GM18870 (cell line): ENCODE measurements around the gene BUD31.
A peak's percentile ranks its signal among the peaks of the same experiment; 100 is the strongest.
"Not testable (repeated sequence)": the region's sequence is repeated elsewhere in the genome, so short reads cannot be mapped to it uniquely, and the experiment has no call there.

Experiments used
- ATAC-seq: cut with Tn5 transposase; IDR thresholded peaks from one replicate; pipeline ENCODE4 v1.9.1; 2021; ENCODE audit warnings: moderate library complexity; ENCODE audit not compliant: unreplicated experiment

BUD31 gene

DNA sequence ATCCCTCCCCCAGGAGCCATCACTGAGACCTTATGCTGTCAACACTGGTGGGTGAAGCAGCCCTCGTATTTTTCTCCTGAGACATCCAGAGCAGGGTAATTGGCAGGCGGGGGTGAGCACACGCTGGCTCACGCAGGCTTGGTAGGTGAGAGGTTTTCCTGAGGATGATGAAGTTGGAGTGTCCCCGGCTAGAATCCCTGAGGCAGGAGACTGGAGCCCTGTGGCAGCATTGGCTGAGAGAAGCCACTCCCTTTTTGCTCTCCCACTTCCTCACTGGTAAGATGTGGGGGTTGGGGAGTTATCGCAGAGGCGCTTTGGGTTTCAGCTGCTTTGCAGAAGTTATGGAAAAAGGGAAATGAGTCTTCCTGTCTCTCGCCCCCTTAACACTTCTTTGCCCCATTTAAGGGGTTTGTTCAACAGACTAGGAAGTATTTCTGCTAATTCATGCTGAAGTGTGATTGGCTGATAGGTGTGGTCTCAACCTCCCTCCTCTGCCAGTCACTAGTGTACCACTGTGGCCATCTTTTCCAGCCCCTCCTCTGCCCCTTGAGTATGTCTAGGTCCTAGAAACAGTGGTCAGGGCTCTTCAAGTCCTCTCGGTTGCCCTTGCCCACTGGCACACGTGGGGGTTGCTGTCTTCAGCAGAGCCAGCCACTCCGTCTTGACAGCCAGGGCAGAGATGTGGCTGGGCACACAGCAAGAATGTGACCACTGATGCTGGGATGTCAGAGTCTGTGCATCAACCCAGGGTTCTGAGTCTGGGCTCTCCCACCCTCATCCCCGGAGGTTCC is 28.5 kb upstream of the BUD31 start:
- ATAC-seq: peak; percentile 35

DNA sequence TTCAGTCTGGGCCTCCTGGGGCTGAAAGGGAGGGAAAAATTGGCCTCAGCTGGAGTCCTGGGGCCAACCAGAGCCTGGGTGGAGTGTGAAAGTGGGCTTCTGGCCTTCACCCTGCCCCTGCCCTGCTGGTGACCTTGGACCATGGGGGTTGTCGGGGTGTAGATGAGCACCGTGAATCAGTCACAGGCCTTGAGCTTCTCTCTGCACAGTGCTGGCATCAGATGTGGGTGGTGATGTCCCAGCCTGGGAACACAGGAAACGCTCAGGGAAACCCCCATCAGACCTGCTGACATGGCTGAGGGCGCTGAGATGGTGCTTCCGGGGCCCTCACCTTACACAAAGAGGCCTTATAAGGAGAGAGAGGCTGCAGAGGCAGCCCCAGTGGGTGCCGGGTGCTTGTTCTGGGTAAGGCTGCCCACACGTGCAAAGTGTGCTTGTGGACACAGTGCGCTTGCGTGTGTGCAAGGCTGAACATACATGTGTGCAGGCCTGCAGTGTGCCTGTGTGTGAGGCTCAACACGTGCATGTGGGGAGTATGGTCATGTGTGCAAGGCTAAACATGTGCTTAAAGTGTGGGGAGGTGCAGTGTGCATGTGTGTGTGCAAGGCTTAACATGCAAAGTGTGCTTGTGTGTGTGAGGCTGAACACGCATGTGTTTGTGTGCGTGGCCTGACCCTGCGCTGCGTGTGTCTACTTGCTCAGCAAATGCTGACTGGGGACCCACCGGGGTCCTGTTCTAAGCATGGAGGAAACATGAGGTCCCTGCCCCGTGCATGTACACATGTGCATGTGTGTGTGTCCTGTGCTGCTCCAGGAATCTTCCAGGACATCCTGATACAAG is 27.7 kb upstream of the BUD31 start:
- ATAC-seq: peak; percentile 65

DNA sequence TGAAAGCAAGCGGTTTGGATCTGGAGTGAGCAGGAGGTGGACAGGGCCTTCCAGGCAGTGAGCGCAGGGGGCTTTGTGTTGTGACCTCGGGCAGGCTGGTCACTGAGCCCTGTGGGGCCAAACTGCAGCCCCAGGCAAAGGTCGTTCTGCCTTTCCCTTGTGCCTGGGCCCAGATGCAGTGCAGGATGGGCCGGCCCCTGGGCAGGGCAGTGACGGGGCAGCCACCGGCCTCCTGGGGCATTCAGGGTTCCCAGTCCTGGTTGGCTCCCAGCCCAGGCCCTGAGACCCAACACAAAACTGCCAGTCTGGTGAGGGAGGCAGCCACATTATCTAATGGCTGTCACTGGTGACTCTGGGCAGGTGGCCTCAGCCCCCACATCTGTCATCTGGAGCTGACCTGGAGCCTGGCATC is 27.1 kb upstream of the BUD31 start:
- ATAC-seq: no peak

DNA sequence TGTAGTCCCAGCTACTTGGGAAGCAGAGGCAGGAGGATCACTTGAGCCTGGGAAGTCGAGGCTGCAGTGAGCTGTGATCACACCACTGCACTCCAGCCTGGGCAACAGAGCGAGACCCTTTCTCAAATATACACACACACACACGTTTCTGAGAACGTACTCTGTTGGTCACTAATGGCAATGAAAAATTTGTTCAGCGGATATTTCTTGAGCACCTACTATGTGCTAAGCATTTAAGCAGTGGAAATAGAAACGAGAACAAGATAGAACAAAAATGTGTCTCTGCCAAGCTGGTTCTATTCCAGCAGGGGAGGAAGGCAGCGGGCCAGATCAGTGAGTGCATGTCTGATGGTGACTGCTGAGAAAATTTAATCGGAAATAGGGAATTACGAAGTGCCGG is 25.6 kb upstream of the BUD31 start:
- ATAC-seq: no peak

DNA sequence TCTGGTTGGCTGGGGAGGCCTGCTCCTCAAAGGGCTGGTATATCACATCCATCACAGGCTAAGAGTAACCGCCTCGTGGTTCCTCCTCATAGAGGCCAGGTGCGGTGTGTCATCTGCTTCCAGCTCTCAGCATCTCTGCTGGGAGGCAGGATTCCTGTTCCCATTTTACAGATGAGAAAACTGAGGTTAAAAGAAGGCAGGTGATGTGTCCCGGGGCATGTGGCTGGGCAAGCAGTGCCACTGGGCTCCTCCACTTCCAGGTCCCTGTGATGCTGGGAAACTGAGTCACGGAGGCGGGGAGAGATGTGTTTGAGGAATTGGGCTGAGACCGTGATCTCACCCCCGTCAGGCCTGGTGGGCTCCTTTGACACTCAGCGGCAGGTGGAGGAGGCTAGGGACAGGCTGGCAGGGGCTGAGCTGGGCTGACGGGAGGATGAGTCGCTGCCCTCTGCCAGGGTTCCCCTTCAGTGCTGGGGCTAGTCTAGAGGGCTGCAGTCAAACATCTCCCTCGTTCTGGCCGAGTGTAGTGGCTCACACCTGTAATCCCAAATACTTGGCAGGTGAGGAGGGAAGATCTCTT is 24.9 kb upstream of the BUD31 start:
- ATAC-seq: no peak

DNA sequence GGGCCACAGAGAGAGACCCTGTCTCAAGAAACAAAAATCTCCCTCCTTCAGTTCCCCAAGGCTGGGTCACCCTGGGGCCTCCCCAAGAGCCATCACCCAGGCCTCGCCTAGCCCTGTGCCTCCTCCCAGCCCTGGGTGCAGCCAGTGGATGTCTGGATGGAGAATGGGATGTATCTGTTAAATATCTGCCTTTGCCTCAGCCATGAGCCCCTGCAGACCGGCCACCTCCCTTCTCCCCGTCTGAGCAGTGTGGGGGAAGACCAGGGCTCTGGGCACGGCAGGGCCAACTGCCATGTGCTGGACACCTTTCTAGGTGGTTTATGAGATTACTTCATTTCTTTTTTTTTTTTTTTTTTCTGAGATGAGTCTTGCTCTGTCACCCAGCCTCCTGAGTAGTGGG is 24.2 kb upstream of the BUD31 start:
- ATAC-seq: no peak

DNA sequence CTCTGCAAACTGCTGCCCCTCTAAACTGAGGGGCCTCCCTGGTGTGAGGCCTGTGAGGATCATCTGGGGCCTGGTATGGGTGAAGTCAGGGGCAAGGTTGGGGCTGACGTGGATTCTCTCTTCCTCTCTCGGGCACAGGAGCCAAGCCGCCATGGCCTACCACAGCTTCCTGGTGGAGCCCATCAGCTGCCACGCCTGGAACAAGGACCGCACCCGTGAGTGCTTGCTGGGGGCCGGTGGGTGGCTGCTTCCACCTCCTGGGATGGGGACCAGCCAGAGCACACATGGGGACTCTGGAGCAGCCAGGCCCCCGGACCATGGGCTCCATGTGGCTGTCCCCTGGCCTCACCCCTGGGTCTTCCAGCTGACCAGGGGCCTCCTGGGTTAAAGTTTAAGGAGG is 23.2 kb upstream of the BUD31 start:
- no peak for ATAC-seq

DNA sequence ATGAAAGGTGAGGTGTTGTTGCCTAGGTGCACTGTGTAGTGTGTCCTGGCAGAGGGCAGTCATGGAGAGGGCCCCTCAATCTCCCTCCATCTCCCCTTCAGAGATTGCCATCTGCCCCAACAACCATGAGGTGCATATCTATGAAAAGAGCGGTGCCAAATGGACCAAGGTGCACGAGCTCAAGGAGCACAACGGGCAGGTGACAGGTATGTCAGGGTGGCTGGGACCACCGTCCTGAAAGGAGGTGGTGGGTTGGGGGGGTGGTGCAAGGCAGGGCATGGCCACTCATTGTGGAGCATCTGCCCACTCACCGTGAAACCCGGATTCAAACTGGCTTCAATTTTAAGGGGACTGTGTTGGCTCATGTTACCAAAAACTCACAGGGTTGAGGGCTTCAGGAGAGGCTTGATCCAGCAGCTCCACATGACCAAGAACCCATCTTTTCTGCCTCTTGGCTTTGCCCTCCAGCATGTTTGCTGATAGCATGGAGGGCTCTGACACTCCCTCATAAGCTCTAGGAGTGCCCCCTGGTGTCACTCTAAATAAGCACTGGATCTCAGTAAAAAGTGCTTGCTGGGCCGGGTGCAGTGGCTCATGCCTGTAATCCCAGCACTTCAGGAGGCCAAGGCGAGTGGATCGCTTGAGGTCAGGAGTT is 22.1 kb upstream of the BUD31 start:
- ATAC-seq: no peak

DNA sequence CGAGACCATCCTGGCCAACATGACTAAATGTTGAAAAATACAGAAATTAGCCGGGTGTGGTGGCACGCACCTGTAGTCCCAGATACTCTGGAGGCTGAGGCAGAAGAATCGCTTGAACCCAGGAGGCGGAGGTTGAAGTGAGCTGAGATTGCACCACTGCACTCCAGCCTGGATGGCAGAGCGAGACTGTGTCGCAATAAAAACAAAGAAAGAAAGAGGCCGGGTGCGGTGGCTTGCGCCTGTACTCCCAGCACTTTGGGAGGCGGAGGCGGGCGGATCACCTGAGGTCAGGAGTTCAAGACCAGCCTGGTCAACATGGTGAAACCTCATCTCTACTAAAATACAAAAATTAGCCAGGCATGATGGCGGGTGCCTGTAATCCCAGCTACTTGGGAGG is 21.5 kb upstream of the BUD31 start:
- ATAC-seq: not testable (repeated sequence)

DNA sequence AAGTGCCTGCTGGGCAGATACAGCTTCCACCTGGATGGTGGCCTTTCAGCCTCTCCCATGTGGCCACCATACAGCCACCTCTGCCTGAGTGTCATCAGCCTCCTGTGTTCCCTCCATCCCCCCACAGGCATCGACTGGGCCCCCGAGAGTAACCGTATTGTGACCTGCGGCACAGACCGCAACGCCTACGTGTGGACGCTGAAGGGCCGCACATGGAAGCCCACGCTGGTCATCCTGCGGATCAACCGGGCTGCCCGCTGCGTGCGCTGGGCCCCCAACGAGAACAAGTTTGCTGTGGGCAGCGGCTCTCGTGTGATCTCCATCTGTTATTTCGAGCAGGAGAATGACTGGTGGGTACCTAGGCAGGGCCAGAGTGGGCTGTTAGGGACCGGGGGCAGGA is 20.9 kb upstream of the BUD31 start:
- no peak for ATAC-seq

DNA sequence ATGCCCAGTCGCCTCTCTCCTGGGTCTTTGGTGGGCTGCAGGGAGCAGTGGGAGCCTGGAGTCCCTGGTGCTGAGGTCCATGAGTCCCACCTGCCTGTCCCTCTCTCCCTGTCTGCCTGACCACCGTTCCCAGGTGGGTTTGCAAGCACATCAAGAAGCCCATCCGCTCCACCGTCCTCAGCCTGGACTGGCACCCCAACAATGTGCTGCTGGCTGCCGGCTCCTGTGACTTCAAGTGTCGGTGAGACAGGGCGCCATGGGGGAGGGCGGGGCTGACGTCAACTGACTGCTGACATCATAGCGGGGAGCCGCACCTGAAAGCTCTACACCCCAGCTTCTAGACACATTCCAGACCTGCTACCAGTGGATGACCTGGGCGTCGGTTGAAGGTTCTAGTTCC is 19.0 kb upstream of the BUD31 start:
- no peak for ATAC-seq

DNA sequence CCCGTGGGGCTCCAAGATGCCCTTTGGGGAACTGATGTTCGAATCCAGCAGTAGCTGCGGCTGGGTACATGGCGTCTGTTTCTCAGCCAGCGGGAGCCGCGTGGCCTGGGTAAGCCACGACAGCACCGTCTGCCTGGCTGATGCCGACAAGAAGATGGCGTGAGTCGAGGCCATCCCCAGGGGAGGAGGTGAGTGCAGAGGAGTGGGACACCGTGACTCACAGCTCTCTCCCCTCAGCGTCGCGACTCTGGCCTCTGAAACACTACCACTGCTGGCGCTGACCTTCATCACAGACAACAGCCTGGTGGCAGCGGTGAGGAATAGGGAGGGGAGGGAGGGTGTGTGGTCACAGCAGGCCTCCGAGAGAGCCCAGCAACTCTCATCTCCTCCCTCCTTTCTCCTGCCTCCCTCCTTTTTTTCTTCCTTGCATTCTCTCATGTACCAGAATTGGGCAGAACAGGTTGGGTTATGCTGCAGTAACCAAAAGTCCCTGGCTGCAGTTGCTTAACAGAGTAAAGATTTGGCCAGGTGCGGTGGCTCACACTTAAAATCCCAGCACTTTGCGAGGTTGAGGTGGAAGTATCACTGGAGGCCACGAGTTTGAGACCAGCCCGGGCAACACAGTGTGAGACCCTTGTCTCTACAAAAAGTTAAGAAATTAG is 17.7 kb upstream of the BUD31 start:
- ATAC-seq: no peak

DNA sequence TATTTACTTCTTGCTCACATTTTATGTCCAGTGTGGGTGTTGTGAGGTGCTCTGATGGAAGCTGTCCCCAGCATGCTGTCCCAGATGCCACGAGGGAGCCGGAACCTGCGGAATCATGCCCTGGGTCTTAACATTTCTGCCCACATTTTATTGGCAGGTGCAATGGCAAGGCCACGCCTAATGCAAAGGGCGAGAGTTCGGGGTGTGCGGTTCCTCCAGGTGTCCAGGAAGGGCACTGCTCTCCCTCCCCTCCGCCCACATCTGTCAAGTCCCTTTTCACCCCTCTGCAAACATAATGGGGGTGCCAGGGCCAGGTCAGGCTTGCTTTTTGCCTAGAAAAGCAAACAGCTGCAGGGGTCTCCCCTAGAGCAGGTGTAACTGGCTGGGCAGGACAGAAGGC is 16.7 kb upstream of the BUD31 start:
- ATAC-seq: no peak

DNA sequence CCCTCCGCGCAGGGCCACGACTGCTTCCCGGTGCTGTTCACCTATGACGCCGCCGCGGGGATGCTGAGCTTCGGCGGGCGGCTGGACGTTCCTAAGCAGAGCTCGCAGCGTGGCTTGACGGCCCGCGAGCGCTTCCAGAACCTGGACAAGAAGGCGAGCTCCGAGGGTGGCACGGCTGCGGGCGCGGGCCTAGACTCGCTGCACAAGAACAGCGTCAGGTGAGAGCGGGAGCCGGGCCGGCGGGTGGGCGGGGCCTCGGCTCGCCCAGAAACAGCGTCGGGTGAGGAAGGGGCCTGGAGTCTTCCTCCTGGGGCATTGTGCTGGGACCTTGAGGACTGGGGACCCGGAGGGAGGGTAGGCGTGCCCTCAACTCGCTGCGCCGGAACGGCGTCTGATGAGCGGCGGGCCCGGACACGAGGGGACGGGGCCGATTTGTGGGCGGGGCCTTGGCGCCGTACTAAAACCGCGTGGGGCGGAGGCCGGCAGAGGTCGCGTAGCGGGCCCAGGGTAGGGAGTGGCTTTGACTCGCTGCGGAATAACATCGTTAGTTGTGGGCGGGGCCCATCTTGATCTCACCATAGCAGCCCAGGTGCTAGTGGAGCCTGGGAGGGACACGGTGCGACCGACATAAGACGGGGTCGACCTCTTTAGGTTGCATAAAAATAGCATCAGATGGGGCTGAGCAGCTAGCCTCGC is 16.0 kb upstream of the BUD31 start:
- no peak for ATAC-seq

DNA sequence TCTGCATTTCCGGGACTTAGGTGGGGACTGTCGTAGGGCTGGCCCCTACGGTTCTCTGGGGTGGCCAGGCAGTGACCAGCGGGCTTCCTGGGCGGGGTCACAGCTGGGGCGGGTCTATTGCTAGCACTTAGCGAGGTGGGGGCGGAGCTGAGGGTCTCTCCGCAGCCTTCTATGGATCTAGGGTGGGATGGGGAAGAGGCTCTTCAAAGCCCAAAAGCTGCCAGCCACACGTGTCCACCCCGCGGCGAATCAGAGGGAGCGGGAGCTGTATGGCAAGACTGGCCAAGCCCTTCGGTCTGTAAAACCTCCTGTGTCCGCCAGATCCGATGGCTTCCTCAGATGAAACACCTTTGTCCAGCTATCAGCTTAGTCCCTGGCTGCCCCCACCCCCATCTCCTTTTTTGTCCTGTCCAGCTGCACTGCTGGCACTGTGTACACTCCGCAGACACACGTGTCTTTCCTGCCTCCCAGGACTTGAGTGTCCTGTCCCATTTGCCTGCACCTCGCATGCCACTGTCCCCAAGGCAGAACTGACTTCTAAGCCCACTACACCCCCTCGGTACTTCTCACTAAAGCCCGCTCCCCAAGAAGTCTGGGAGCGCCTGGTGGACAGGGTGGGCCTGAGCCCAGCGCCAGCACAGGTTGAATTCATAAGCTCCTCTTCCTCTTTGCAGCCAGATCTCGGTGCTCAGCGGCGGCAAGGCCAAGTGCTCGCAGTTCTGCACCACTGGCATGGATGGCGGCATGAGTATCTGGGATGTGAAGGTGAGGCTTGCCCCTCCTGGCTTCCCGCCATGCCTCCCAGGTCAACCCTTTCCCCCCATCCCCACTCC is 15.2 kb upstream of the BUD31 start:
- ATAC-seq: no peak

DNA sequence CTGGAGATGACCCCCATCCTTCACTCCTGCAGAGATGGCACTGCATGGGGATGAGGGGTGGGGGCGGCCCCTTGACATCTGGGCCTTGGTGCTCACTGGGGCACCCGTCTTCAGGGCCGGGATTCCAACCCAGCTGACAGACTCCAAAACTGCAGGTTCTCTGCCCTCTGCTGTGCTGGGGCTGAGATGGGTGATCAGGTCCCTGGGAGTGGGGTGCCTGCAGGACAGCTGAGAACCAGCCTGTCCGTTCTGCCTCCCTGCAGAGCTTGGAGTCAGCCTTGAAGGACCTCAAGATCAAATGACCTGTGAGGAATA is 14.6 kb upstream of the BUD31 start:
- ATAC-seq: no peak

DNA sequence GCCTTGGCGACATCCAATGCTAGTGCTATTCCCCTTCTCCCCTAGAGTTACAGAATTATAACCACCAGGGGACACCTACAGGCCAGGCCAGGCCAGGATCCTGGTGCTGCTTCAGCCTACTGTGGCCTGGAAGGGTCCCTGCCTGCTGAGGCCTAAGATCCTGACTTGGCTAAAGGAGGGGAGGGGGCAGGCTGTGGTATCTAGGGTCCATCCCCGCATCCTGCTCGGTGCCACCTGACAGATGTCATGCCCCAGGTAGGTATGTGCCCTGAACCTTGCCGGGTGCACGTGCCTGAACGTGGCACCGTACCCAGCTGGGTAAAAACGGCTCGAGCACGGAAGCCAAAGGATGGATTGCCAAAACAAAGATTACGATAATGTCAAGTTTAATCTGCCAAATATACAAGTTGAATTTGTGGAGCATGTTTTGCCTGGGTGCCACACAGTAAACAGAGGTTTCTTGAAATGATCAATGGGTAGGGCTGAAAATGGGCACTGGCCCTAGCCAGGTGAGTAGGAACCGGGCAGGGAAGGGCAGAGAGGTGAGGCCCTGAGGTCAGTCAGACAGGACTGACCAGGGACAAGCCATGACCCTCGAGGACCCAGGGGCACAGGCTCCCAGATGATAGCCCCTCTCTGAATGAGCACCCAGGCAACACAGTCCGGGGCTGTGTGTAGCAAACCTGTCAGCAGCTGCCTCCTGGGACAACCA is 13.0 kb upstream of the BUD31 start:
- no peak for ATAC-seq

DNA sequence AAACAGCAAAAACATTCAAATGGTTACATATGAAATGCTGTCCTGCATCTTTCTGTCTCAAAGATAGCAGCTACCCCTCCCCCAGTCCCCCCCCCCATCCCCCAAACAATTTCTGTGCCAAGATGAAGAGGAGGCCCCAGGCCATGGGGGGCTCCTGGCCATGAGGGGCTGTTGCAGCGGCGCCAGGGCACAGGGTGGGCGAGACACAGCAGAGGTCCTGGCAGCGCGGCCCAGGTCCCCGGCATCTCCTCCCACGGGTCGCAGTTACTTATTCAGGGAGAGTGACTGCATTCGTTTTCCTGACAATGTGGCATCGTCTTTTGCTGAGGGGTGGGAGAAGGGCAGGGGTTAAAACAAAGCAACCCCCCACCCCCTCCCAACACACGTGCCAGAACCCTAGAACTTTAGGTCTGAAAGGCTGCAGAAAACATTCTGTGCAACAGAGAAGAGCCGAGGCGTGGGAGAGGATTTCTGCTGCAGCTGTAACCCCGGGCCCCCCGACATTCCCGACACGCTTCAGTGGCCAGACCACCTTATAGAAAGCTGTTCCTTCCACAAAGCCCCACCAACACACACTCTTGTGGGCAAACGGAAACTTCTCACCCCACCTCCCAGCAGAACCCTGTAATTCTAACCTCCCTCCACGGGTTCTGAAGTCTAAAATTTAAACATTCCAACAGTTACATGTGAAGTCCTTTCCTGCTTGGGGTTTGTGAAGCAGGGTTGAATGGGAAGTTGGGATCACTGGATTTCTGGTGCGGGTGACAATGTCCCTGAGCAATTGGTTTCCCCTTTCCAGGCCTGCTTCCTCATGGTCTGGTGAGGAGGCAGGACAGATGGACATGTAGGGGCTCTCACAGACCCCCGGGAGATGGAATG is 12.1 kb upstream of the BUD31 start:
- no peak for ATAC-seq
